GM19324 (cell line): ENCODE results near the gene SMARCD3.

Experiments used
- ATAC-seq: cut with Tn5 transposase; IDR thresholded peaks from one replicate; pipeline ENCODE4 v1.9.1; 2021; ENCODE audit warnings: mild to moderate bottlenecking, moderate library complexity; ENCODE audit not compliant: unreplicated experiment, low FRiP score

Gene SMARCD3

DNA sequence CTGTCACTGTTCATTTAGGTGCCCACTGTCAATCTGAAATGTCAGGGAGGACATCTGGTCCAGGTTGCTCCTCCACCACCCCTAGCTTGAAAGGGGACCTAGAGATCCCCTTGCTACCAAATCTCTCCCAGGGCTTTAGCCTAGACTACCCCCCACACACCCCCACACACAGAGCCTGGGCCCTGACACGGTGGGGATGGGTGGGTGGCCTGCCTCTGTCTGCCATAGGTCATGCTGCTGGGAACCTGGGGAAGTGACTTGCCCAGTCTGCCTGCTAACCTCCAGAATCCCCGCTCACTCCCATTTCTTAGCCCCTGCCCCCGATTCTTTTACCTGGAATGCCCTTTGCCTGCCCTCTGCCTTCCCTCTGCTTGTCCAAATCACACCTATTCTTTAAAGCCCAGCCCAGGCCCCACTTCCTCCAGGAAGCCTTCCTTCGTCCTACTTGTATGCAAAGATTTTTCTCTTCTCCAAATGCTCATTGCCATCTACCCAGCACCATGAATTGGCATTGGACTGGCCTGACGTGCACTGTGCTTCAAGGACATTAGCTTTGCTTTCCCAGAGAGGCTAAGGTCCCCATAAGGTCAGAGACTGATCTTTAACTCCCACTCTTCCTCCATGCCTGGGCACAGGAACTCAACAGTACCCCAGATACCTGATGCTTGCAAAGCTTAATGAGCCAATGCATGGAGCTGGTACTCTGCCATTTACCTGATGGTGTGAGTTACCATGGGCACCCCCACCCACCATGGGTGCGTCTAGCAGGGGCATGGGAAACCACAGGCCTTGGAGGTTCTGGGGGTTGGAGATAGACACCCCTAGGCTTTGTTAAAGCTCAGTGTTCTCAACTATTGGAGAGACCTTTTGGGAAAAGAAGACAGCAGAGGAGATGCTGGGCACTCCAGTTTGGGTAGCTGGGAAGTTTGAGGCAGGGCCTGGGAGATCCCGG is 2.0 kb upstream of the SMARCD3 start:
- no peak for ATAC-seq

DNA sequence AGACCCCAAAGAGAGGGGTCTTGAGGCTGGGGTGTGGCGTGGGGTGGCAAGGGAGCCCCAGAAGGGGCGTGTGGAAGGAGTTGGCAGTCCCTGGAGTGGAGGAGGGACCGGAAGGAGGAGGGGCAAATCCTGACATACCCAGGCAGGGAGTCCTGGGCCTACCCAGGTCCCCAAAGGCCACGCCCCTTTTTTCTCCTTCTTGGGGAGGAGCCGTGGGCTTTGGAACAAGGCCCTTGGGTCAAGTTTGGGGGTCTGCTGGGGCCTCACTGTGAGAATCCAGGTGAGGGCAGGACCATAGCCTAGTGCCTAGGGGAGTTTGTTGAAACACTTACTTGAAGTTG is 1.2 kb upstream of the SMARCD3 start:
- ATAC-seq: no peak

DNA sequence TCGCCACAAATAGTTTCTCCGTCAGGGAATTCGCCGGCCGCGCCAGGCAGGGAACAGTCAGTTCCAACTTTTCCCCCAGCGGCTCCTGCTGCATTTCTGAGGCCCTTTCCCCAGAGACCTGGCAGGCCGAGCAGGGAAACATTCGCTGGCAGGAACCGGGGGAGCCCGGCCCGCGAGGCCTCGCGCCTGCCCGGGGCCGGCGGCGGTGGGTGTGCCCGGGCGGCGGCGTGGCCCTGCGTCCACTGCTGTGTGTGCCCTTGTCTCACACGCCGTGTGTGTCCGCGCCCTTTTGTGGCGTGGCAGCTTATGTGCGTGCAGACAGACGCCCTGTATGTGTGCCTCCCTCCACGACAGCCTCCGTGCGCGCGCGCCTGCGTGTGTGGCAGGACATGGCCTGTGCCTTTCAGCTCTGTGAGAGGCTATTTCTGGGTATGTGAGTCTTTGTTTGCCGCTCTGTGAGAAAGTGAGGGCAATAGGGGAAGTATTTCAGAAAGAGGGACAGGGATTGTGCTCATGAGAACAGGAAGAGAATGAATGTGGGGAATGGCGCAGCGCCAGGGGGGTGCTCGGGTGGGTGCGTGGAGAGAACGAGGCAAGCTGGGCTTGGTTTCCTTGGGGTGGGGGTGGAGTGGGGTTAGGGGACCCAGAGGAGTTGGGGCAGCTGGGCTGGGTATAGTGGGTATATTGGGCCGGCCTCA is 689 bp upstream of the SMARCD3 start:
- ATAC-seq: no peak

DNA sequence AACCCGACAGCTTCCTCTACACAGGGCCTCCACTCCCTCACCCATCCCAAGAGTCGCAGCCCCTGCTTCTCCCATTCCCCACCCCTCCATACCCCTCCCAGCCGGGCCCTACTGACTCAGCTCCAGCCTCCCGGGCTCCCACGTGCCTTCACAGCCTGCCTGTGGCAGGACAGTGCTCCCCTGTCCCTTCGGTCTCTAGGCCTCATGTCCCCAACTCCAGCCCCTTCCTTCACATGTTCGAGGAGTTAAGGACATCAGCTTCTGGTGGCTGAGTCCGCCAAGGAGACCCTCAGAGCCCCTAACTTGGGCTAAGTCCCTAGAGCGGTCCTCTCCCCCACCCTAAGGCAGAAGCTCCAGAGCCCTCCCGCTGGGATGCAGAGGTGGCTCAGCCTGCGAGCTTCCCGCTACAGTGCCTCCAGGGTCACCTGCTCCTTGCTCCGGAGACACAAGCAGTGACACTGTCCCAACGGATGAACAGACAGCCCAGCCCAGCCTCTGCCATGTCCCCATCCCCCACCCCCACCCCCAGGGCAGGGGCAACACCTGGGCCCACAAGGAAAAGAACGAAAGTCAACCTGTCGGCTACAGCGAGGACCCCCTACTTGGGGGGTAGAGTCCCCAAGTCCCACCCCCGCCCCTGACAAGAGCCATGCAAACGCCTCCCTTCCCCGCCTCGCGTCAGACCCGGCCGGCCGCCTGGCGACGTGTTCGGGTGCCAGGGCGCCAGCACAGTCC is 716 bp downstream of the SMARCD3 start:
- ATAC-seq: no peak

DNA sequence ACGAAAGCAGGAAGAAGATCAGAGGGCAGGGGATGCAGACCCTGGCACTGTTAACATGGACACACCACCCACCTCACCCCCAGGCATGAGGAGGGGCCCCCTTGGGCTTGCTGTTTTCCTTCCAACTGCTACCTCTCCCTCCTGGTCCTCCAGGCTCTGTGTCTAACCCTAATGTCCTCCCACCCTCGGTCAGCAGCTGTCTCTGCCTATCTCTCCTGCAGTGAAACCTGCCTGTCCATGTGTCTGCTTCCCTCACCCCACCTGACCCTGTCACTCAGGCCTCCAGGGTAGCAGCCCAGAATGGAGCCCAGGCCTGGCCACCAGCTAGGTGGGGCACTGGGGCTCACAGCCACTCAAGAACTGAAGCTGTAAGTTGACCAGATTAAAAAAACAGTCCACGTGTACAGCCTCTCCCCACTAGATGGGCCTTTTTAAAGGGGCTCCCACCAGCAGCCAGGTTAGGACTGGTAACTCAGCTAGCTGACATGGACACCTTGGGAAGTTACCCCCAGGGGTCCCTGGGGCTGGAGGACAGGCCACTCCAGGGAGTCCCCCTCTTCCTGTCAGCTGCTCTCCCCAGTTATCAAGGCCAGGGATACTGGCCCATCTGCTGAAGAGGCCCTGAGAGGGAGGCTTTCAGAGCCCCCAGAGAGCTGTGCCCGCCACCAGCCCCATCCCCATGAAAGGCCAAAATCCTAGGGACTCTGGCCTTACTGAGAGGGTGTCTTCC is 1.5 kb downstream of the SMARCD3 start:
- ATAC-seq: no peak

DNA sequence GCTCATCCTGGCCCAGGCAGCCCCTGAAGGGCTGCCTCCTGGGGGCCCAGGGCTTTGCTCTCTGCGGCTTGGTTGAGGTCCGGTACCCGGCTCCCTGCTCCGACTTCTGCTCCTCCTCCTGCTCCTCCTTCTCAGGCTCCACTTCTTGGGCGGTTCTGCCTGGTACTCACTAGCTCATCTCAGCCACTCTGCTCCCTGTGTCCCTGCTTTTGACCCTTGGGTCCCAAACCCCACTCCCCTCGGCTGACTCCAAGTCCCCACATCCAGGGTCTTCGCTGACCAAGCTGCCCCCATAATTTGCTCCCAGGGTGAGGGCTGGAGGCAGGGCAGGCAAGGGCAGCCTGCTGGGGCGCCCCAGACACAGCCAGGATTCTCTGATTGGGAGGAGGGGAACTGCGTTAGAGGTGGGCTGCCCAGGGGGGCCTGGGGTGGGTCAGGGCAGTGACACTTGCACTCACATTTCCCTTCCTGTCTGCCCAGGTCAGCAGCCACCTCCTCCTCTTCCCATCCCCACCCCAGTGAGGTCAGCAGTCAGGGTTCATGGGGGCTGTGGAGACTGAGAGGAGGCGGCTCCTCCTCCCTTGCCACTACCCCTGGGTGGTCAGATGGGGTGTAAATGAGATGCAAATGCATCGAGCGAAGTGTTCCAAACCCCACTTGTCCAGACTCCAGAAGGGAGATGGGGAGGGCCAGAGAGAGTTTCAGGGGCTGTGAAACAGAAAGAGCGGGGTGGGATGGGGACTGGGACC is 2.2 kb downstream of the SMARCD3 start:
- ATAC-seq: no peak

DNA sequence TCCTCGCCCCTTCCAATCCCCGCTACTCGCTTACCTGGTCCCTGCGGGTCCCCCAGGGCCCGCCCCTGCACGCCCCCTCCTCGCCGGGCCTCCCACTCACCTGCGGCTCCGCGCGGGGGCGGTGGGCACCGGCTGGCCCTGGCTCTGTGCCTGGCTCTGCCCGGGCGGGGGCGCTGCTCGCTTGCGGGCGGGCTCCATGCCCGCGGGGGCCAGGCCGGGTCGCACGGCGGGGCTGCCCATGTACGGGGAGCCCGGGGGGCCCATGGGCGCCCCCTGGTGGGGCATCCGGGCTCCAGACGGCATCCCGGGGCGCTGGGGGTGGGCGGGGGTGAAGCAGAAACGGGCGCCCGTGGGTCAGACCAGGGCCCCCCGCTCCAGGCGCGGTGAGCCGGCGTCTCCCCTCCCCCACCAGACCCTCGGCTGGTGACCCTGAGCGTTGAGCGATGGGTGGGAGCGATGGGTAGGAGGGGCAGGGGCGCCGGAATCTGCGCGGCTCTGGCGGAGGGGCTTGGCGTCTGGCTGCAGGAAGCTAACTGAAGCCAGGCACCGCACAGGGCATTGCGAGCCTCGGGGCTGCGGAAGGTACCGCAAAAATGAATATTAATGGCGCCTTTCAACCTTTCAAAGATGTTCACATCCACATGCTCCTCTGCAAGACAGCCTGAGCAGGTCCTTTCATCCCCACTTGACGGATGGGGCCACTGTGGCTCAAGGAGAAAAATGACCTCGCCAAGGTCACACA is 3.0 kb downstream of the SMARCD3 start:
- no peak for ATAC-seq

DNA sequence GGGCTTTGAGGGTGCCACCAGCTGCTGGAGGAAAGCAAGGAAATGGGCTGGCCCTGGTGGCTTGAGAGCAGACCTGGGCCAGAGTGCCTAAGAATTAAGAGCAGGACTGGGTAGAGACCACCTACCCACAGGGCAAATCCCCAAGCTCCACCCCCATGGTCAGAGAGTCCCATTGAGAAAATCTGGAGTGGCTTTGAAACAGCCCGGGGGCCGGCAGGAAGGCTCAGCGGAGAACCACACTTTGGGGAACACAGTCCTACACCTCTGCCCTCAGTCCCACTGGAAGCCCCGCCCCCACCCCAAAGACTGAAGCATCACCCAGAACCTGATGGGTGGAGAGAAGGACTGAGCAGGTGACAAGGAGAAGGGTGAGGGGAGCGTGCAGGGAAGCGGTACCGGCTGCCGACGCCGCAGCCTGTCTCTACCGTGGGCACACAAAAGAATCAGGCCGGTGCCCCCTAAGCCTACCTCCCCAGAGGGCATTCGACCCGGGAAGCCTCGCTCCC is 3.6 kb downstream of the SMARCD3 start:
- no peak for ATAC-seq

DNA sequence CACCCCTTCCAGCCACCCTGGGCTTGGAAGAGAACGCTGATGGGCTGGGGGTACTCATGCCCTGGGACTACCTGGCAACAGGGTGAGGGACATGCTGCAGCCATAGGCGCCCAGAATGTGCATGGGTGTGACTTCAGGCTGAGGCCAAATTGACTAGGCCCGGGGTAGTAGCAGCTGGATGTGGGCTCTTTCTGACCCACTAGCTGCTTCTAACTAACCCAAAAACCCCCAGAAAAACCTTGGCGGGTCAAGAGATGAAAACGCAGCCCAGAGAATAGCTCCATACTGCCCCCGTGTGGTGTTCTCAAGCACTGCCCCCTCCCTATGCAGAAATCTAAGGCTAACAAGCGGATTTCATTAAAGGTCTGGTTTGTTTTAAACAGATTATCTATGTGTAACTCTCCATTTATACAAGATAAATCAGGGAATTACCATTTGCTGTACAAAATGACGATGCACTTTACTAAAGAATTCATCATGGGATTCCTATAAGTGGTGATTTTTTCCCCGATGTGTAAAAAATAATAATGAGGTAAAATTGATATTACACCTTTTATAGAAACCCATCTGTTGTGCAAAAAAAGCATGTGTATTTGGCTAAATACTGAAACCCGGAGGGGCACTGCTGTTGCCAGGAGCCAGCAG is 4.2 kb downstream of the SMARCD3 start:
- ATAC-seq: no peak

DNA sequence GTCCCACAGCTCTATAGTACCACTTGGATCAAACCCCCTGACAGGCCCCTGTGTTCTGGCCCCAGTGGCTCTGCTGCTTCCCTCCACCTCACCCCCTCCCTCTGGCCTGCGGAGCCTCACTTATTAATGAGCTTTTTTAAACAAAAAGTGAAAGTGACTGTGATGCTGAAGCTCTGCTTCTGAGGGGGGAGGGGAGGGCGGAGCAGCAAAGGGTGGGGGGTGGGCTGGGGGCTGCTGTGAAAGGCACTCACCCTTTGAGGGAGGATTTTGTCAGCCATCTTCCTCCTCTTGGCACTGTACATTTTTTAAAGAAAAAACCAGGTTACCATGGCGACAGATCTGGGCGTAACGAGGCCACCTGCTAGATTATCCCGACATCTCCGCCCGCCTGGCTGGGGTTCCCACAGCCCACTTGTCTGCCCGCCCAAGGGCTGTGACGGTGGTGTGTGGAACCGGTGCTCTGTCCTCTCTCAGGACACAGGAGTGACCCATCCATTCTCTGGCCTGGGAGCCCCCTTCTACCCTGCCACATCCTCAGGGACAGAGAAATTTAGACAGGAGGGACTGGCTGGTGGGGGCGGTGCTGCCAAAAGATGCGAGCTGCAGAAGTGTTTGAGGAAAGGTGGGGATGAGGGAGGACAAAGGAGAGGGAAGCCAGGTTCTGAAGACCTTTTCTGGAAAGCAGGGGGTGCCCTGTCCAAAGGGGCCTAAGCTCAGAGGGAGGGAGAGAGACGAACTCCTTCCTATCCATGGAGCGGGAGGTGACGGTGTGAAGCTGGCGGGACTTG is 4.9 kb downstream of the SMARCD3 start:
- ATAC-seq: no peak

DNA sequence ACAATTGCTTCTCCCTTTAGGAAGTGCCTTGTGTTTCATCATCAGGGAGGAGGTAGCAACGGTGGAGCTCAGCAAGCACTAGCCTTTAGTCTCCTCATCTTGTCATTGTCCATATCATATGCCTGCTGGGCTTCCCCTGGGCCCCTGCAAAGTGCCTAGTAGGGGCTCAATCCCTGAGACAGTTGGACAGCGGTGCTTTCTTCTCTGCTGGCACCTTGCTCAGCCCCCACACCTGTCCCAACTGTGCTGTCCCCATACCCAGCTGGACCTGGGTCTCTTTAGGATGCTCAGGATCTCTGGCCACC is 5.5 kb downstream of the SMARCD3 start:
- no peak for ATAC-seq

DNA sequence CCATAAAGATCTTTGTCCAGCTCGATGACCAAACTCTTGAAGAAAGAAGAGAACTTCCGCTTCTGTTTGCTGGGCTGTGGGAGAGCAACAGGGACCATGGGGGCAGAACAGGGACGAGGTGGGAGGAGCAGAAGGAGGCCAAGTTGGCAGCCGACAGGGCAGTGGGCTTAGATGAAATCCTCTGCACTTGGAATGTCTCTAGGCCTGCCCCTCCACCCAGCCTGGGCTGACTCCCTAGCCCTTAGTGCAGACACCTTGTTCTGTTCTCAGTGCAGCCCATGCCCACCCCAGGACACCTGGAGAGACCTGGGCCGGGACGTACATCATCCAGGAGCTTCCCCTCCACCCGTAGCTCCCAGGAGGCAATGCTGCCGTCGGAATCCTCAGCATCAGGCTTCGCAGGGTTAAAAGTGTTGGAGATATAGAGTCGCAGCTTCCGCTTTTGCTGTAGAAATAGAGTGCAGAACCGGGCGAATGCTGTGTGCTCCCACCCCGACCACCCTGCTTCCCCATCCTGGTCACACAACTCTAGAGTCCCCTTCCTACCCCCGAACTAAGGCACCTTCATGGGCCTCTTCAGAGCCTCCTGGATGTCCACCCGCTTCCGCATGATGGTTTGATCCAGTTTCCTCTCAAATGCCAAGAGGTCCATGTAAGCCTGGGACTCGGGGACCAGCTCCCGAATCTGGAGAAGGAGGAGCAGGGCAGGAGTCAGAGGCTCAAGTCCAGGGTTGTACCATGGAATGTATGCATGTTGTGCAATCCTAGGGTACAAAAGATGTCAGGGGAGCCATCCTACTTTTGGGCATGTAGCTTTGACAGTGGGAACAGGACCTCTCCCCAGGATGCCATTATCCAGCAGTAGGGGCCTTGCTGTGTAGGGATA is 6.1 kb downstream of the SMARCD3 start:
- no peak for ATAC-seq

DNA sequence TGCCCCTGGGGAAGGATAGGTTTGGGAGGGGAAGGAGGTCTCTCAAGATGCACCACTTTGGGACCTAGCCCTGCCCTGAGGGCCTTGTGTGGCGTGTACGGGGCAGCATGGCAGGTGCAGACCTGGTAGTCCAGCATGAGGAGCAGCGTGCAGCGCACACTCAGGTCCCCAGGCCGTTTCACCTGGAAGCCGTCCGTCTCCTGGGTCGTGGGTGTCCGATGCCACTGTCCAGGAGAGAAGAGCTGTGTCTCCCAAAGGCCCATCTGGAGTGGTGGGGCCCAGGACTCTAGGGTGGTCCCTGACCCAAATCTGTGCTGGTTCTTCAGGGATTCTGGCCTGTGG is 6.8 kb downstream of the SMARCD3 start:
- ATAC-seq: no peak

DNA sequence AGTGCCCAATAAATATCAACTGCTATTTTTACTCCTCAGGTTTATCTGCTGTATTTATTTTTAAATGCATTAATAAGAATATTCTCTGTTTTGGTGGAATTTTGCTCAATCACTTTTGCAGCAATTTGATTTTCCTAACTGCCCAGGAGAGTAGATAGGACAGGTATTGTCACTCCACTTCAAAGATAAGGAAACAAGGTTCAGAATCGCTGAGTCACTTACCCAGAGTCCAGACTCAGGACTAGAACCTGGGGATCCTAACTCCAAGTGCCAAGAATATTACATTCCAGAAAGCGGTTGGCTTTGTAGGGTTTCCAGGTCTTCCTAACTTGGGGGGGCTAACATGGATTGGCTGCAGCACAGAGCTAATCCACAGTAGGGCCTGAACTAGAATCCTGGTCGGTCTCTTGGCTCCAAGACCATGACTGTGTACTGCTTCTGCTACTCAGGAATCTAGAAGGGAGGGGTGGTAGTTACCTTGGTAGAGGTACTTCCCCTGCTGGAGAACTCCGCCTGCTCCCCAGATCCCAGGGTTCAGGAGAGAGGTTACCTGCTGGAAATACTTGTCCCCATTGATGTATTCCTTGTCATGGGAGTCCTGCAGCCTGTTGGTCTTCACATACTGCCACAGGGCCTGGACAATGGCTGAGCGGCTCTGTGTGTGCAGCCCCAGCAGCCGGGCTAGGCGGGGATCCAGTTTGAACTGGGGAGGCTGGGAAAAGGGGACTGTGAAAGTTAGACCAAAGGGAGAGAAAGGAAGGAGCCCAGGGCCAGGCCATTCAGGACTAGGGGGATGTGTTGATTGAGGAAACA is 7.3 kb downstream of the SMARCD3 start:
- no peak for ATAC-seq

DNA sequence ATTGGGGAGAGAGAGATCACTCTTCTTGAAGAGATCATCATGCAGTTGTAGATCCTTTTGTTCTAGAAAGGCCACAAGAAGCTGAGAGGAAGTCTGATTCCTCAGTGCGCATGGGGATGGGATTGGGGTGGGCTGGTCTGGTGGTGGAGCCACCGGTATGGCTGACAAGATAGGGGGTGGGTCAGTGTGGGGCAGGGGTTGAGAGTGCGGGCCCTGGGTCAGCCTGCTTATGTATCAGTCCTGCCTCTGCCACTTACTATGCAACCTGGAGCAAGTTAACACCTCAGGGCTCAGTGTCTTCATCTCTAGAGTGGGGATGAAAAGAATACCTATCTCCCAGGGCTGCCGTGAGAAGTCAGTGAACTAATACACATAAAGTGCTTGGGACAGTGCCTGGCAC is 8.0 kb downstream of the SMARCD3 start:
- ATAC-seq: no peak

DNA sequence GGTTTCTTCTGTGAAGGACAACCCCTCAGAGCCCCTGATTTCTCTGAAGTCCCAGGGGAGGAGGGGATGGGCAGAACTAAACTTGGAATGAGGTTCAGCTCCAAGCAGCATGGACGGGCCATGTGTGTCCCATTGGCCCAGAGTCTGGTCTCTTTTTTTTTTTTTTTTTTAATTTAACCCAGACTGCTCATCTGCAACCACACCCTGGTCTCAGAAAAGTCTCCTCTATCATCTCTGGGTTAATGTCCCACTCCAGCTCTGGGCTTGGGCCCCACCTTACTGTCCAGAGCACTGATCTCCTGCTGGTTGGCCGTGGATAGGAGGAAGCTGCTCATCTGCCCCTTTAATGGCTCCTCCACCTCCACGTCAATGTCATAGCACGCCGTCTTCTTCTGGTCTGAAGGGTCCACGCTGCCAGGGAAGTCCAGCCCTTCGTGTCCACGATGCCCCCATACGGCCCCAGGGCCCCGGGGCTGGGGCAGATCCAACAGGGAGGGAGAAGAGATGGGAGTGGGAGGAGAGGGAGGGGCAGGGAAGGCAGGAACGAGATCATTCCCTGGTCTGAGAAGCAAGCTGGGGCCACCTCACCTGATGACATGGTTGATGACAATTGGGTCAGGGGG is 8.5 kb downstream of the SMARCD3 start:
- ATAC-seq: no peak
